KOPT-K1 (cell line): Measurements from ENCODE around the gene DDX17.

Source experiments
- H3K27ac ChIP-seq: fragments of 200-600 bp; sonication (generic); 2 replicates; pipeline ENCODE4 v1.5.1; 2016; ENCODE audit warnings: antibody characterized with exemption, mild to moderate bottlenecking, low read depth, low read length; ENCODE audit not compliant: poor library complexity, severe bottlenecking
- H3K36me3 ChIP-seq: fragments of 200-600 bp; sonication (generic); 2 replicates; pipeline ENCODE4 v1.5.1; 2017; ENCODE audit warnings: antibody characterized with exemption, mild to moderate bottlenecking, low read length, moderate library complexity; ENCODE audit not compliant: insufficient read depth
- H3K9me3 ChIP-seq: fragments of 200-600 bp; sonication (generic); 2 replicates; pipeline ENCODE4 v1.5.1; 2017; ENCODE audit warnings: antibody characterized with exemption, low read length, mild to moderate bottlenecking; ENCODE audit not compliant: insufficient read depth, poor library complexity, severe bottlenecking

The DDX17 gene

GRCh38 chr22:38506118-38506962 is at the start of gene DDX17:
TSS of gene DDX17 (minus strand) at chr22:38506311.
- peaks cover 34% of the 10 kb centered on the region for H3K36me3 ChIP-seq
- no peaks in the 10 kb centered on the region for H3K9me3 ChIP-seq
- H3K27ac ChIP-seq, result peak within 1 kb of the TSS; percentile 98

- Histone ChIP-seq H3K27ac (no peak overlapping the region), H3K36me3 (peaks cover 32% of the 10 kb centered on the region), H3K9me3 (no peaks in the 10 kb centered on the region)
These were observed 48.2 kb upstream of the DDX17 start for GRCh38 chr22:38554281-38554680.

GRCh38 chr22:38549101-38549894 is 43.2 kb upstream of the DDX17 start:
- peaks cover 39% of the 10 kb centered on the region for H3K36me3 ChIP-seq
- peaks cover 7% of the 10 kb centered on the region for H3K9me3 ChIP-seq
- H3K27ac ChIP-seq, result no peak overlapping the region

GRCh38 chr22:38540701-38541100 is 34.6 kb upstream of the DDX17 start:
- H3K36me3 ChIP-seq, result peaks cover 32% of the 10 kb centered on the region
- H3K27ac ChIP-seq, result no peak overlapping the region
- H3K9me3 ChIP-seq, result peaks cover 17% of the 10 kb centered on the region

DNA sequence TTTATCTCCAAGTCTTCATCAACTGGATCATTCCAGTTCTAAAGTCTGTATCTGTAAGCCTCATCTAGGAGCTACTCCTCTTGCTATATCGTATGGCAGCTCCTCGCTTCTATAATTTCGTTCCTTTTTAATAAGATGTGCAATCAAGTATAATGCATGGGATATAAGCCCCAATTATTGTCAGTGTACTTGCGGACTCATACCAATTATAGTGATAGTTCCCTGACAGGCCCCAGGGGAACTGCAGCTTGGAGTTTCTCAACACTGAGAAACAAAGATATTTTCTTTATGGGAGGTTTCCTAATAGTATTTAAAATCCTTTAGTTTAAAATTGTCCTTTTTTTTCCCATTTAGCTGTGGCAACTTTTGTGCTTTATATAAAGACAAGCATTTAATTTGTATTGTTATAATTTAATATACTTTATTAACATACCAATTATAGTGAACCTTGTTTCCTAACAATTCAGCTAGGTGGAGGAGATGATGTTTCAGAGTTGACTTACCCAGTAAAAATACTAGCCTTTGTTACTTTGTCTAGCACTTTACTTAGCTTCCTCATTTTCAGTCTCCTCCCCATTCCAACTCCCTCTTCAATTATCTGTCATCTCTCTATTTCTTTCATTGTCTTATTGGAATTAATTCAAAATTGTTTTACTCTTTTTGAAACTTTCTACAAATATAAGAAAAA is 25.3 kb upstream of the DDX17 start:
- peak overlapping the region; percentile 33 for H3K27ac ChIP-seq
- peaks cover 33% of the 10 kb centered on the region; the same call in 1 of the 2 replicates for H3K36me3 ChIP-seq
- no peaks in the 10 kb centered on the region for H3K9me3 ChIP-seq

GRCh38 chr22:38524429-38524828 is 18.3 kb upstream of the DDX17 start:
- no peaks in the 10 kb centered on the region for H3K9me3 ChIP-seq
- peaks cover 12% of the 10 kb centered on the region; the same call in 1 of the 2 replicates for H3K36me3 ChIP-seq
- no peak overlapping the region for H3K27ac ChIP-seq

- no peaks in the 10 kb centered on the region for H3K9me3 ChIP-seq
- peaks cover 11% of the 10 kb centered on the region; the same call in 1 of the 2 replicates for H3K36me3 ChIP-seq
- no peak overlapping the region for H3K27ac ChIP-seq
These were observed 17.4 kb upstream of the DDX17 start for GRCh38 chr22:38523479-38523878.

- H3K36me3 ChIP-seq, result peaks cover 11% of the 10 kb centered on the region; the same call in 1 of the 2 replicates
- no peaks in the 10 kb centered on the region for H3K9me3 ChIP-seq
- no peak overlapping the region for H3K27ac ChIP-seq
These were observed 16.9 kb upstream of the DDX17 start for GRCh38 chr22:38523029-38523428.

DNA sequence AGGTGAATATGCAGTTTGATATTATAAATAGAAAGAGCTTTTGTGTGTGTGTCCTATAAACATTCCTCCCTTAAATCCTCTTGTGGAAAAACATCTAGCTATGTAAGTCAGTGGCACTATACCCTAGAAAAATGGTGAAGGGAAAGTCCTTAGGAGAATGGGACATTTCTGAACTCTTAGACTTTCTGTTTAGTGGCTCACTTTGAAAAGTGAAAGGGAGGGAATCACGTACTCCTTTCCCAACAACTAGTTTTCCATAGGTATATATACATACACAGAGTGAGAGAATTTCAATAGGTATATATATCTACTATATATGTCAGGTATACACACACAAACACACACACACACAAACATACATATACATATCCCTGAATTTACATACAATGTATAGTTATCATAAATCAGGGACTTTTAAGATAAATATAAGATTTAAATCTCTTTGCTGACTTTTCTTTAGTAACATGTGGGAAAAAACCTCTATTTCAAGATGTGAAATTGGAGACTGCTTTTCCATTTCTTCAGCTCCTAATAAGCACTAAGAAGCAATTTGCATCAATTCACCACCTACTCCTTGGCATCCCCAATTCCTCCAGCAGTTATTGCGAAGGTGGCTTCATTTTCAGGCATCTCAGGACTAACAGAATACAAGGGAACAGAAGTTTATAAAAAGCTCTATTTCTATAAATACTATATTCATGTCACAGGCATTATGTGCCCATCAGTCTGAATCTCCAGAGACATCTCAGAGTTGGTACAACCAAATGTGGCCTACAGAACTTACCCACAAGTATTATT is 13.5 kb upstream of the DDX17 start:
- Histone ChIP-seq H3K36me3 (peaks cover 7% of the 10 kb centered on the region; the same call in 1 of the 2 replicates), H3K9me3 (no peaks in the 10 kb centered on the region), H3K27ac (no peak overlapping the region)

- no peaks in the 10 kb centered on the region for H3K9me3 ChIP-seq
- H3K36me3 ChIP-seq, result peaks cover 7% of the 10 kb centered on the region; the same call in 1 of the 2 replicates
- H3K27ac ChIP-seq, result no peak overlapping the region
These were observed 12.5 kb upstream of the DDX17 start for GRCh38 chr22:38518620-38519019.

- H3K9me3 ChIP-seq, result no peaks in the 10 kb centered on the region
- H3K36me3 ChIP-seq, result no peaks in the 10 kb centered on the region
- H3K27ac ChIP-seq, result no peak overlapping the region
These were observed 7.0 kb upstream of the DDX17 start for GRCh38 chr22:38513063-38513462.

- Histone ChIP-seq H3K9me3 (no peaks in the 10 kb centered on the region), H3K27ac (no peak overlapping the region), H3K36me3 (no peaks in the 10 kb centered on the region)
These were observed 4.4 kb upstream of the DDX17 start for GRCh38 chr22:38510416-38510970.

- Histone ChIP-seq H3K27ac (peak overlapping the region; percentile 98), H3K9me3 (no peaks in the 10 kb centered on the region), H3K36me3 (peaks cover 41% of the 10 kb centered on the region)
These were observed 482 bp downstream of the DDX17 start for GRCh38 chr22:38505541-38506117.
